NCI-H2196 treated with DMSO at 0.1 percent for 48 hours (cell line): ENCODE data around the gene RCHY1.

Experiments used
- DNase-seq: peaks from one replicate; lab custom pipeline; 2025; ENCODE audit not compliant: unreplicated experiment; lab: John Stamatoyannopoulos, UW

Gene RCHY1

GRCh38 chr4:75429208-75429607, 85.0 kb downstream of the RCHY1 start:
- no peak for DNase-seq
